GM19193 (cell line): ENCODE measurements around the gene INVS.

Experiments
- POLR2A ChIP-seq: IDR thresholded peaks from 4 replicates; pipeline ENCODE4 v1.6.1; 2011; ENCODE audit not compliant: insufficient read depth, insufficient read length; ENCODE audit errors: extremely low read depth

INVS gene

DNA sequence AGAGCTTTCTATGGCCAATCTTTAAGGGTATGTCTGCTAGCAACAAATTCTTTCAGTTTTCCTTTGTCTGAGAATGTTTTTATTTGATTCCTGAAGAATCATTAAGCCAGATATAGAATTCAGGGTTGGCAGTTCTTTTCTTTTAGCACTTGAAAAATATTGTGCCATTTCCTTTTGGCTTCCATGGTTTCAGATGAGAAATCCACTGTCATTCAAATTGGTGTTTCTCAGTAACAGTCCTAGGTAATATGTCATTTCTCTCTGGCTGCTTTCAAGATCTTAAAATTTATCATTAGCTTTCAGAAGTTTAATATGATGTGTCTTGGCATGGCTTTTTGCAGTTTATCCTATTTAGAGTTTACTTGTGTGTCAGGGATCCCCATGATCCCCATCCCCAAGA lies 186.0 kb downstream of the INVS start:
- TF ChIP-seq POLR2A, result no peak

DNA sequence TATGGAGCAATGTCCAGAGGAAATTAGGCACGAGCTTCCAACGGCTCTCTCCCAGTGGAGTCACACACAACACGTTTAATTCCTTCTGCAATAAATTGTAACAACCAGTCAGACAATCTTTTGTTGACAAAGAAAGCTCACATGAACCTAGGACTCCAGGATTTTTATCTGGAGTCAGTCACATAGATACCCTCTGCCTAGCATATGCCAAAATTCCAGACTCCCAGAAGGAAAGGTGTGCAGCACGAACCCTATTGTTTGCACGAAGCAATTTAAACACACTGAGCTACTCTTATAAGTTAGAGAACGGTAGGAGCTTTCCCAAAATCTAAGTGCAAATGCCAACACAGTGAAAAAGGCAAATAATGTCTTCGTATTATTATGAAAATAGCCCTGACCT lies 186.6 kb downstream of the INVS start:
- TF ChIP-seq POLR2A, result no peak

DNA sequence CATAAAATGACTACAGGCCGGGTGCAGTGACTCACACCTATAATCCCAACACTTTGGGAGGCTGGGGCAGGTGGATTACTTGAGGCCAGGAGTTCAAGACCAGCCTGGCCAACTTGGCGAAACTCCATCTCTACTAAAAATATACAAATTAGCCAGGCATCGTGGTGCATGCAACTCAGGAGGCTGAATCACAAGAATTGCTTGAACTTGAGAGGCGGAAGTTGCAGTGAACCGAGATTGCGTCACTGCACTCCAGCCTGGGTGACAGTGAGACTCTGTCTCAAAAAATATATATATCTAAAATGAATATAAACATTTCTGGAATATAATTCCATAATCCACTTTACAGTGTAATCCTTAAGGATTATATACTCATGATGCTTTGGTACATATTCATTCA lies 187.2 kb downstream of the INVS start:
- no peak for TF ChIP-seq POLR2A

GRCh38 chr9:100287186-100287585 lies 188.1 kb downstream of the INVS start:
- TF ChIP-seq POLR2A, result no peak

DNA sequence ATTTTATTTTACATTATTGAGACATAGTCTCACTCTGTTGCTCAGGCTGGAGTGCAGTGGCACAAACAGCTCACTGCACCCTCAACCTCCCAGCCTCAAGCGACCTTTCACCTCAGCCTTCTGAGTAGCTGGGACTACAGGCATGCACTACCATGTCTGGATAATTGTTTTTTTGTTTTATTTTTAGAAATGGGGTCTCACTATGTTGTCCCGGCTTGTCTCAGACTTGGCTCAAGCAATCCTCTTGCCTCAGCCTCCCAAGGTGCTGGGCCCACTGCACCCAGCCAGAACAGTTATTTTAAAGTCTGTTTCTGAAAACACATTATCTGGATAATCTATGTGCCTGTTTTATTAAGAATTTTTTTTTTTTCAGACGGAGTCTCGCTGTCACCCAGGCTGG lies 191.7 kb downstream of the INVS start:
- no peak for TF ChIP-seq POLR2A

- no peak for TF ChIP-seq POLR2A
Observed at GRCh38 chr9:100292414-100292813, 193.4 kb downstream of the INVS start.

GRCh38 chr9:100294341-100294740 lies 195.3 kb downstream of the INVS start:
- TF ChIP-seq POLR2A, result no peak

DNA sequence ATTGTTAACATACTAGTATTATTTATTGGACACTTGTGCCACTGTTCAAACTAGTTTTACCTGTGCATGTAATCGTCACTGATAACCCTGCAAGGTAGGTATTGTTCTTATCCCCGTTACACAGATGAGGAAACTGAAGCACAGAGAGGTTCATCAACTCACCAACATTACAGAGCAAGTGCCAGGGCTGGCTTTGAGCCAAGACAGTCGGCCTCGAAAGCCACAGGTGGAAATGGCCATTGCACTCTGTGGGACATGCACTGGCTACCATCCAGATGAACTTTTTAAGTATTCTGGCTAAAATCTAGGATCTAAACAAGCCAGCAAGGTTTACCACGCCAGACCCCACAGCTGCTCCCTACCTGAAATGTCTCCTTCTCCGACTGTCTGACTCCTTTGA lies 195.8 kb downstream of the INVS start:
- no peak for TF ChIP-seq POLR2A

DNA sequence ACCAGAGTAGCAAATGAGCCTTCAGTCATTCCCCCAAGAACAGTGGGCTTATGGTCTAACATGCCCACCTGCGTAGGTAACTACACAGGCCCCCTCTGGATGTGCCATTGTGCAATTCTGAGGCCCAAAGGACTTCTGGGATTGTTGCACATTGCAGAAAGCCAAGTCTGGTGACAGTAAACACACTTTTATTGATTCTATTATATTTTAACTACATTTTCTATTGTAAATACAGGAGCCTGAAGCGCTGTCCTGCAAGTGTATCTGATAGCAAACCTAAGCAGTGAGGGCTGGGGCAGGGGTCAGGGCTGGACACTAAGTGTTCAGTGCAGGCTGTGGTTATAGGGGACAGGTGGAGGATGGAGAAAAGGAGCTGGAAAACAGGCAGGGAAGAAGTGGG lies 196.2 kb downstream of the INVS start:
- TF ChIP-seq POLR2A, result no peak

DNA sequence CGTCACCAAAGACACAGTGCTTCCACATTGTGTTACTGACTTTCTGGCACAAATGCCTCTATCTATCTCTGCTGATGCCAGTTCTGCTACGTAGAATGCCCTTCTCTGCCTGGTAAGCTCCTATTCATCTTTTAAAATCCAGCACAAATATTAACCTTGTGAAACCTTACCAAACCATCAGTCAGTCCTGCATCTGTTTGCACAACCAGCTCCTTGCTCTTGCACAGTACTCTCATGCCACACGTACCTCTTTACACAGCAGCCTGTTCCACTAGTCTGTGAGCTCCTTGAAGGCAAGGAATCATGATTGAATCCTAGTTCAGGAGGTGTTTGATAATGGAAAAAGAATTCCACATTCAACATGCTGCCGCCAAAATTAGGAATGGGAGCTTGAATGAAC lies 197.4 kb downstream of the INVS start:
- no peak for TF ChIP-seq POLR2A

DNA sequence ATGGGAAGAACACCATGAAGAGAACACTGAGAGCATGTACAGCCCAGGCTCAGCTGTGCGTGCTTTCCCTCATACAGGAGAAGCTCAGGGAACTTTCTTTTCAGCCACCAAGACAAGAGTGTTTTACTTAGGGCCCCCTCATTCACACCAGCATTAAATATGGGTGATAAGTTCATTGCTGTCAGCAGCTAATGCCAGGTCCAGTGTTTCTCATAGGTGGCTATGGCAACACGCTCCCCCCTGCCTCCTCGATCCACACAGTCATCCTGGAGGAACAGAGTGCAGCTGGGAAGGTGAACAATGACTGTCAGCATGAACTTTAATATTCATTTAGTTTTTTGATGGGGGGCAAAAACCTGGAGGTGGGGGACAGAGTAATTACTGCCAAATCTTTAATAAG lies 199.3 kb downstream of the INVS start:
- no peak for TF ChIP-seq POLR2A

- TF ChIP-seq POLR2A, result no peak
Observed at GRCh38 chr9:100303747-100304146, 204.7 kb downstream of the INVS start.

DNA sequence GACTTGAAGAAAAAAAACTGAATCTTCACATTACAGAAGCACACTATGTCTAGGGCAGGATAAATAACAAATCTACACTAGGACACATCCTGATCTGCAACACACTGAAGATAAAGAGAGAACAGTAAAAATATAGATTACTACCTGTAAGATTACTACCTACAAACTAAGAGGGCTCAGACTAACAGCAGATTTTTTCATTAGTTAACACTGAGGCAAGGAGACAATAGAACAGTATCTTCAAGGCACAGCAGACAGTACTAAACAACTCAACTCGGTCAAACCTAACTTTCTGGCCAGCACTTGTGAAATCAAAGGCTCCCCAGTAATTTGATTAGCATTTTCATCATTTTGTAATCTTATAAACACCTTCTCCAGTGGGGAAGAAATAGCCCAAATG lies 207.2 kb downstream of the INVS start:
- TF ChIP-seq POLR2A, result no peak

DNA sequence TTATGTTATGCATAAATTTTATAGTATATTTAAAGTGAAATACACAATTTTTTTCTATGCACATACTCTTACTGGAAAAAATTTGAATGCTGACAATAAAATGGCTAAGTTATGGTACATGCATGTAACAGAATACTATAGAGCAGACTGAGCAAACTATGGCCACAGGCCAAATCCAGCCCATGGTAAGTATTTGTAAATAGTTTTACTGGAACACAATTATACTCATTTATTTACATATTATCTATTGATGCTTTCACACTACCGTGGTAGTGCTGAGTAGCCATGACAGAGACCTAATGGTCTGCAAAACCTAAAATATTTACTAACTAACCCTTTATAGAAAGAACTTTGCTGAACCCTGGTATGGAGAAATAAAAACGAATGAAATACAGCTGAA lies 208.0 kb downstream of the INVS start:
- TF ChIP-seq POLR2A, result no peak

- TF ChIP-seq POLR2A, result no peak
Observed at GRCh38 chr9:100308965-100309564, 210.0 kb downstream of the INVS start.

DNA sequence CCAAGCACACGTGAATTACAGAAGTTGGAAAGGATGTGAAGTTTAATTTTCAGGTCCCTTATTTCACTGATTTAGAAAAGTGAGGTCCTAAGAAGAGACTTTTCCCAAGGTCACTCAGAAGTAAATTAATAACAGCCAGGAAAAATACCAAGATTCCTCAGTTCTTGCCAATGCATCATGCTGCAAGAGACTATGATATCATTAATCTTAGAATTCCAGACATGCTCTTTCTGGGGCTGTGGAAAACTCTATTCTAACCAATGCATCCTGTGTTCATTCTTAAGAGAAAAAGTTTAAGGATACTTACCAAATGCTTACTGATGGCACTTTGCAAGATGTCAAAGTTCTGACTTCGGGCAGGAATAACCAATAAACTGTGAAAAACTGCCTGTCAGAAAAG lies 210.9 kb downstream of the INVS start:
- no peak for TF ChIP-seq POLR2A

DNA sequence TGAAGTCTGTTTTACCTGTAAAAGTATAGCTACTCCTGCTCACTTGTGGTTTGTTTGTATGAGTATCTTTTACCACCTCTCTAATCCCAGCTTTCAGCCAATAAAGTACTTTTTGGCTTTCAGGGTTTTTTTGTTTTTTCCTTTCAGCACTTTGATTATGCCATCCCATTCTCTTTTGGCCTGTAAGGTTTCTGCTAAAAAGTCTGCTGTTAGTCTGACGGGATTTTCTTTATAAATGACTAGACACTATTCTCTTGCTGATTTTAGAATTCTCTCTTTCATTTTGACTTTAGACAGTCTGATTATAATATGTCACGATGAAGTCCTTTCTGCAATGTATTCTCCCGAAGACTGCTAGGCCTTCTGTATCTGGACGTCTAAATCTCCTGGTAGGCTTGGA lies 216.5 kb downstream of the INVS start:
- no peak for TF ChIP-seq POLR2A
